HUES48 (cell line): ENCODE results near the gene ADRB1.

Source experiments
- H3K27ac ChIP-seq: one replicate; pipeline ENCODE4 v1.7.0; 2013; ENCODE audit warnings: low read depth, low read length, inconsistent platforms
- H3K27me3 ChIP-seq: 2 replicates; pipeline ENCODE4 v1.6.1; 2013; ENCODE audit warnings: mild to moderate bottlenecking, low read length; ENCODE audit not compliant: control insufficient read depth, insufficient read depth
- H3K36me3 ChIP-seq: 2 replicates; pipeline ENCODE4 v1.6.1; 2013; ENCODE audit warnings: low read length; ENCODE audit not compliant: control insufficient read depth, insufficient read depth
- H3K4me1 ChIP-seq: 2 replicates; pipeline ENCODE4 v1.6.1; 2013; ENCODE audit warnings: mild to moderate bottlenecking, low read length; ENCODE audit not compliant: control insufficient read depth, insufficient read depth
- H3K4me3 ChIP-seq: 2 replicates; pipeline ENCODE4 v1.5.1; 2013; ENCODE audit warnings: mild to moderate bottlenecking, low read depth, low read length
- H3K9ac ChIP-seq: 2 replicates; pipeline ENCODE4 v1.6.1; 2013; ENCODE audit warnings: mild to moderate bottlenecking, low read depth, low read length, moderate library complexity
- H3K9me3 ChIP-seq: 2 replicates; pipeline ENCODE4 v1.6.1; 2013; ENCODE audit warnings: low read length; ENCODE audit not compliant: control insufficient read depth, insufficient read depth

The ADRB1 gene

DNA sequence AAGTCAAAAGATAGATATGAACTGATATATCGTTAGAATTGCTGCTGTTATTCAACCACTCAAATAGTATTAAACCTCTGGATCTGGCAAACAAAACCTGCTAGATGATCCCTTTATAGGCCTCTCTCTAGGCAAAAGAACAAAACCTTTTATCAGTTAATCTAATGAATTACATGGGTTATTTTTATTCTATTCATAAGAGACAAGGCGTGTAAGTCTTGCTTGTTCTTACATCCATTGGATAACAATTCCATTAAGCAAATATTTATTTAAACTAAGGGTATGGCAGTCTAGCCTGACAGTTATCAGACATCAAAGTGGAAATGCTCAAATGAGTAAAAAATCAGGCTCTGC is 16.6 kb upstream of the ADRB1 start:
- peaks cover 4% of the 10 kb centered on the region for H3K4me1 ChIP-seq
- H3K4me3 ChIP-seq: no peak overlapping the region
- no peaks in the 10 kb centered on the region for H3K27me3 ChIP-seq
- no peak overlapping the region for H3K9ac ChIP-seq
- no peaks in the 10 kb centered on the region for H3K9me3 ChIP-seq
- peak overlapping the region; percentile 23 for H3K27ac ChIP-seq
- no peaks in the 10 kb centered on the region for H3K36me3 ChIP-seq

DNA sequence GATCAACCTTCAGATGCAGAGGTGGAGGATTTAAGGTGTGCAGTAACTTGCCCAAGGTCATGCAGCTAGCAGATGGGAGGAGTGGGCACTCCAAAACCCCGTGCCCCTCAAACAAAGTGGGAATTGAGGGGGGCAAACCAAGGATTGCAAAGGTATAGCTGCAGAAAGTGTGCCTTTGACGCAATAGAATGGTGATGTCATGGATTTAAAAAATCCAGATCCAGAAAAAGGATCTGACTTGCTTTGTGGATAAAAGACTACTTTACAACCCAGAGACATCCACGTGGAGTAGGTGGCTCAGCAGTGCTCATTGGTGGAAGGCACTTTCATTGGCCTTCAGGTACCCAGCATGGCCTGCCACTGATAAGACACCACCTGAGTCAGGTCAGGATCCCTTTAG is 15.7 kb upstream of the ADRB1 start:
- no peaks in the 10 kb centered on the region for H3K9me3 ChIP-seq
- no peaks in the 10 kb centered on the region for H3K27me3 ChIP-seq
- no peaks in the 10 kb centered on the region for H3K36me3 ChIP-seq
- H3K4me3 ChIP-seq: no peak overlapping the region
- H3K27ac ChIP-seq: no peak overlapping the region
- H3K9ac ChIP-seq: no peak overlapping the region
- peaks cover 4% of the 10 kb centered on the region for H3K4me1 ChIP-seq

DNA sequence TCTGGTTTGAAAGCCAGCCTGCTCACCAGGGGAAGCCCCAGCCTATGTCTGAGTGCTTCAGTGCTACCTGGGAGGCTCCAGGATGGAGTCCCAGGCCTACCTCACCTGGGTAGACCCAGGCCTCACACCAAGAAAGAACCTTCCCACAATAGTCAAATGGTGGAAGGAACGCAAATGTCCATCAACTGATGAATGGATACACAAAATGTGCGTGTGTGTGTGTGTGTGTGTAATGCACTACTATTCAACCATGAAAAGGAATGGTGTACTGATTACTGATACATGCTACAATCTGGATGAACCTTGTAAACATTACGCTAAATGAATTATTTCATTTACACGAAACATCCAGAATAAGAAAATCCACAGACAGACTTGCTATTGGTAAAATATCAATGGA is 15.2 kb upstream of the ADRB1 start:
- Histone ChIP-seq H3K4me3 (no peak overlapping the region), H3K27me3 (no peaks in the 10 kb centered on the region), H3K4me1 (peaks cover 4% of the 10 kb centered on the region), H3K9me3 (no peaks in the 10 kb centered on the region), H3K36me3 (no peaks in the 10 kb centered on the region), H3K9ac (no peak overlapping the region), H3K27ac (no peak overlapping the region)

DNA sequence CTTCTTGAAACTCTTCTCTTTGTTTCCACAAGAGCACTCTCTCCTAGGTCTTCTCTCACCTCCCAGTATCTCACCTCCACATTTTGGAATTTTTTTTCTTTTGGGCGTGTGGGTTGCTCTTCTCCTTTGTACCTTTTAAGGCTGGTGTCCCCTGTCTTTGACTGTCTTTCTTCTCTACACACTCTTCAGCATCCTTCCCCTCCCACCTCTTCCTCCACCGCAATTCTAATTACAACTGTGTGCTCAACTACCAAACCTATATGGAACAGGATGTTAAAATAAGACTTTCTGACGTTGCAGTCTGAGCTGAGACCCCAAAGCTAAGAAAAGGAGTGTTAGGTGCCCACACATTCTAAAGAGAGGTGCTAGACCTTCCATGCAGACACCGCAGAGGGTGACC is 14.0 kb upstream of the ADRB1 start:
- Histone ChIP-seq H3K4me1 (peaks cover 4% of the 10 kb centered on the region), H3K36me3 (no peaks in the 10 kb centered on the region), H3K9me3 (no peaks in the 10 kb centered on the region), H3K9ac (no peak overlapping the region), H3K27ac (no peak overlapping the region), H3K27me3 (no peaks in the 10 kb centered on the region), H3K4me3 (no peak overlapping the region)

DNA sequence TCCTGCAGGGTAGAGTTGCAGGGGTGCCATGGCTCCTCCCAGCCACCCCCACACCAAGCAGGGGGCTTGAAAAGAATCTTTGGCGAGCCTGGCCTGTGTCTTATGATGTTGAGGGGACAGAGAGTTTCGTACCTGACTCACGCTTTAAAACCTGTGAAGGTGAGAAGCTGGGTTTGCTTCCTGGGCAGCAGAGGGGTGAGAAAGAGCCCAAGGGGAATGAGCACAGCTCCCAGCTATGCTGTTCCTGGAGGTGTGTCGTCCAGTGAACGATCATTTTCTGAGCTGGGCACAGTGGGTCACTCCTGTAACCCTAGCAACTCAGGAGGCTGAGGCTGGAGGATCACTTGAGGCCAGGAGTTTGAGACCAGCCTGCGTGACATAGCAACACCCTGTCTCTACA is 13.5 kb upstream of the ADRB1 start:
- Histone ChIP-seq H3K27me3 (no peaks in the 10 kb centered on the region), H3K4me1 (peaks cover 4% of the 10 kb centered on the region), H3K27ac (no peak overlapping the region), H3K36me3 (no peaks in the 10 kb centered on the region), H3K9me3 (no peaks in the 10 kb centered on the region), H3K4me3 (no peak overlapping the region), H3K9ac (no peak overlapping the region)

DNA sequence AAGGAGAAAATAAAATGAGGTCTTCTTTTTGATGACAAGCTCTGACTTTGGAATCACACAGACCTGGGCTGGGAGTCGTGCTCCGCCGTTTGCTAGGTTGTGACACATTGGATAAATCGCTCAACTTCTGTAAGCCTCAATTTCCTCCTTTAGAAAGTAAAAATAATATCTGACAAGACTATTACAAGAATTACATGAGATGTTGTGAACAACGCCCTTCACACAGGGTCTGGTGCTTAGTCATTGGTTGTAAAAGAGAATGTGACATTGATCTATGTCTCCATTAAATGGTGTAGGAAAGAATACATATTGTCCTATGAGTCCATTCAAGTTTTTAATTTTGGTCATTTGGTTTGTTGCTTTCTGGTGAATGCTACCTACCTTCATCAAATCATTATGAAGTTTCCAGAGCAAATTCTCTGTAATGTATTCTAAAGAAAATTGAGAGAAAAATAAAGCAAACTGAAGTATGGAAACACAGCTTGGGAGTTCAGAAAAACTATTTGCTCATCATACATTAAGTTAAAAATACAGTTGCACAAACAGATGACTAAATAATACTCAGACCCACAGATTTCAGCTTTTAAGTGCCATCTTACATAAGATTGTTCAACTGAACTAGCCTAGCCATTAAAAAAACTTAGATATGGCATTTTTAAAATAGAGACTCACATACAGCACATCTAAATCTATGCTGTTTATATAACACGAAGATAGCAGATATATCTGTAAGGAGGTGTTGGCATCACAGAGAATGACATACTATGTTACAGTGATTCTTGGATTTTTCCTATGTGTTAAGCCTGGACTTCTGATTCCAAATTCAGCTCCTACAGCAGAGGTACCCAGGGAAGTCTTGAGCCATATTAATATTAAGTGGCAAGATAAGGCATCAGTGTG is 12.3 kb upstream of the ADRB1 start:
- Histone ChIP-seq H3K9me3 (no peaks in the 10 kb centered on the region), H3K9ac (no peak overlapping the region), H3K27ac (no peak overlapping the region), H3K4me1 (peaks cover 3% of the 10 kb centered on the region), H3K4me3 (no peak overlapping the region), H3K27me3 (no peaks in the 10 kb centered on the region), H3K36me3 (no peaks in the 10 kb centered on the region)

DNA sequence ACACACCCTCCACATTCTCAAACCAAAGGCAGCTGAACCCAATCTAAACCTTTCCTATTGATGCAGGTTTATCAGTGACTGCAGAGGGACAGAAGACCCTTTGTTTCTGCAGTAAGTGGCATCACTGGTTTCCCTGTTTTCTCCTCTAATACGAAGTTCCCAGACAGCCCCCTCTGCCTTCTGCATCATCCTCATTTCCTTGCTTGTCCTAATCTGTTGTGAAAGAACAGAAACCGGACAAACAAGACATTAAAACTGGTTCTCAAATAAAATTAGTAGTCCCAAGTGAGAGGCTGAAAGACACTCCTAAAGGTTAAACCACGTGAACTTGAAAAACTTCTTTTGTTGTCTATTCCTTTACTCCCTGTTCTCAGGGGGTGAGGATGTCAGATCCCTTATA is 10.1 kb upstream of the ADRB1 start:
- Histone ChIP-seq H3K9ac (no peak overlapping the region), H3K4me3 (no peak overlapping the region), H3K27me3 (no peaks in the 10 kb centered on the region), H3K36me3 (no peaks in the 10 kb centered on the region), H3K27ac (no peak overlapping the region), H3K9me3 (no peaks in the 10 kb centered on the region), H3K4me1 (no peaks in the 10 kb centered on the region)

DNA sequence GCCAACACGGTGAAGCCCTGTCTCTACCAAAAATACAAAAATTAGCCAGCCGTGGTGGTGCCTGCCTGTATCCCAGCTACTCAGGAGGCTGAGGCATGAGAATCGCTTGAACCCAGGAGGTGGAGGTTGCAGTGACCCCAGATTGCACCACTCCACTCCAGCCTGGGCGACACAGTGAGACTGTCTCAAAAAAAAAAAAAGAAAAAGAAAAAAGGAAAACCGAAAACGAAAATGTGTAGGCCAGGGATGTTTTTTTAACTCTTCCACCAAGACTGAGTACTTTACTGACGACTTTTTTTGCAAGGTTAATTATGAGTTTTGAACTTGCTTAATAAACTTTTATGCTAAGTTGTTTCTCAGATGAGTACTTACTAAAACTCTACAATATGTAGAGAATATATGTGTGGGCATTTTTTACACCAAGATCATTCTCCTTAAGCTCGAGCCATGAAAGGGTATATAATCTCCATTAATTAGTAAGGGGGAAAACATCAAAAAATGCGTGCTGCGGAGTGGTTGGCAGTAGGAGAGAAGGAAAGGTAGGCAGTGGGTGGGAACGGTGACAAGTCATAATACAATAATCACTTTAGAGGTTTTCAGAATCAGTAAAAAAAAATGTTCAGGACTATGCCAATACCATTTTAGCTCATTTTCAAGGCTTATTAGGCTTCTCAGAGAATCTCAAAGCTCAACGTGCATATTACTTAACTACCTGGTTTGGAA is 8.6 kb upstream of the ADRB1 start:
- Histone ChIP-seq H3K27me3 (peaks cover 2% of the 10 kb centered on the region; the same call in 1 of the 2 replicates), H3K9me3 (no peaks in the 10 kb centered on the region), H3K4me3 (no peak overlapping the region), H3K9ac (no peak overlapping the region), H3K4me1 (no peaks in the 10 kb centered on the region), H3K36me3 (no peaks in the 10 kb centered on the region), H3K27ac (no peak overlapping the region)

DNA sequence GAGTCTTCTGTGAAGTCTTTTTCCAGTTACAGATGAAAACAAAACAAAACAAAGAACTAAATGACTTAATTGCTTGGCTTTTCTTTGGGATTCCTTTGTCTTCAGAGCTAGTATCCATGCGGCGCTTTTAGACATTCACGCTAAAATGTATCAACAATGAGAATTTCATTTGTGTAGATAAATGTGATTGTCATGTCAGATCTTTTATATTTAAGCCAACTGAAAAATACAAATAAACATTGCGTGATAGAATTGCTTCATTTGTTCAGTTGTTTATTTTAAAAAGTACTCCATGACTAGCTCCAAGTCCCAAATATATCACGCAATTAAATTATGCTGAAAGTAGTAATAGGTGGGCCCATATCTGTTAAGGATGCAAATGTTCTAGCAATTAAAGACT is 7.9 kb upstream of the ADRB1 start:
- Histone ChIP-seq H3K4me1 (no peaks in the 10 kb centered on the region), H3K9me3 (no peaks in the 10 kb centered on the region), H3K27ac (no peak overlapping the region), H3K36me3 (no peaks in the 10 kb centered on the region), H3K4me3 (no peak overlapping the region), H3K9ac (no peak overlapping the region), H3K27me3 (peaks cover 9% of the 10 kb centered on the region)

DNA sequence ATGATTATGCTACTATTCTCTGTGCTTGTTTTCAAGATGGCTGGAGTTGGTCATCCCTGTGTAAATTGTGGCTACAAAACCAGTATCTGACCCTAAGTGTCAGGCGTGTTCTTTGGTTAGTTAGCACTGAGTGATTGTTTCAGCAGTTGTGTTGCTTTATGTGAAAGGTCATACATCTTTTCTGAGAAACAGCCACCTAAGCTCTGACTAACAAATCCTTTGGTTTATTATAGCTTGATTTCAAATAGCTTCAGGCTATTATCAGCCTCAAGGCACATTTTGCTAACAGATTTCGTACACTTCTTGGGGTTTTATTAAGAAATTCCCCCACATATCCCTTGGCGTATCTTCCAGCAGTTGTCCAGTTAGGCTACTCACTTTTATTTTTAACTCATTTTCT is 4.8 kb upstream of the ADRB1 start:
- Histone ChIP-seq H3K36me3 (no peaks in the 10 kb centered on the region), H3K4me3 (no peak overlapping the region), H3K4me1 (0 out of 2 replicates have a peak, but pooled peaks cover 3% of the 10 kb centered on the region), H3K27ac (no peak overlapping the region), H3K9me3 (no peaks in the 10 kb centered on the region), H3K27me3 (peaks cover 38% of the 10 kb centered on the region), H3K9ac (no peak overlapping the region)

DNA sequence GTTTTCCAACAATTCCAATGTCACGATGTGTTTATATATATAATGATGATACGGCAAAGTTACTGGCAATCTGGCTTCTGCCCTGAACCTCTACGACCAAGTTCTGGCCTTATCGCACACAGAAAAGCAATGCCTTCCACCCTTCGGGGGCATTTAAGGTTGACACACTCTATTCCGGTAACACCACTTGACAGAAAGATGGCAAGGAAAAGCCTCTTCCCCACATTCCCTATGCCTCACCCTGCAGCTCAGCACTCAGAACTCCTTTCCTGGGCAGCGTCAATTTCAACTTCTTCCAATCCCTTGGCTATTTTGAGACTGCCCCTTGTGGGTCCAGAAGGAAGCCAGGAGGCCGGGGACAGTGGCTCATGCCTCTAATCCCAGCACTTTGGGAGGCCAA is 2.5 kb upstream of the ADRB1 start:
- Histone ChIP-seq H3K27ac (no peak overlapping the region), H3K9me3 (0 out of 2 replicates have a peak, but pooled peaks cover 4% of the 10 kb centered on the region), H3K4me1 (0 out of 2 replicates have a peak, but pooled peaks cover 3% of the 10 kb centered on the region), H3K4me3 (no peak overlapping the region), H3K27me3 (peaks cover 61% of the 10 kb centered on the region), H3K36me3 (no peaks in the 10 kb centered on the region), H3K9ac (no peak overlapping the region)
